ENCODE data around the gene NDUFS5.

The NDUFS5 gene

GRCh38 chr1:39076127-39076798 lies 50.1 kb downstream of the NDUFS5 start:
- no peak for TF ChIP-seq CTCF (IDR thresholded peaks at IDR 0.05; ENCODE audit: extremely low read depth, insufficient read depth, missing control alignments)
- no peak for DNase-seq (ENCODE audit: low spot score)
- in situ Hi-C loops (cut with MboI; ENCODE audit: low pct_unique_long_range_greater_than_20kb, low sequenced_read_pairs, unreplicated experiment), result no loop called here

- no peak for DNase-seq (ENCODE audit: low spot score)
- in situ Hi-C loops (cut with MboI; ENCODE audit: low pct_unique_long_range_greater_than_20kb, low sequenced_read_pairs, unreplicated experiment), result no loop called here
- TF ChIP-seq CTCF (IDR thresholded peaks at IDR 0.05; ENCODE audit: extremely low read depth, insufficient read depth, missing control alignments), result no peak
Observed at GRCh38 chr1:39076799-39077148, 50.6 kb downstream of the NDUFS5 start.

GRCh38 chr1:39080269-39080826 lies 54.2 kb downstream of the NDUFS5 start:
- no peak for TF ChIP-seq CTCF (IDR thresholded peaks at IDR 0.05; ENCODE audit: extremely low read depth, insufficient read depth, missing control alignments)
- DNase-seq (ENCODE audit: low spot score), result peak; percentile 26
- in situ Hi-C loops (cut with MboI; ENCODE audit: low pct_unique_long_range_greater_than_20kb, low sequenced_read_pairs, unreplicated experiment), result no loop called here

GRCh38 chr1:39080831-39081270 lies 54.7 kb downstream of the NDUFS5 start:
- DNase-seq (ENCODE audit: low spot score), result peak; percentile 38
- in situ Hi-C loops (cut with MboI; ENCODE audit: low pct_unique_long_range_greater_than_20kb, low sequenced_read_pairs, unreplicated experiment), result no loop called here
- no peak for TF ChIP-seq CTCF (IDR thresholded peaks at IDR 0.05; ENCODE audit: extremely low read depth, insufficient read depth, missing control alignments)

- TF ChIP-seq CTCF (IDR thresholded peaks at IDR 0.05; ENCODE audit: extremely low read depth, insufficient read depth, missing control alignments), result no peak
- DNase-seq (ENCODE audit: low spot score), result peak; percentile 69
- in situ Hi-C loops (cut with MboI; ENCODE audit: low pct_unique_long_range_greater_than_20kb, low sequenced_read_pairs, unreplicated experiment), result no loop called here
Observed at GRCh38 chr1:39081271-39082009, 55.3 kb downstream of the NDUFS5 start.

GRCh38 chr1:39082010-39082799 lies 56.1 kb downstream of the NDUFS5 start:
- DNase-seq (ENCODE audit: low spot score), result peak; percentile 33
- in situ Hi-C loops (cut with MboI; ENCODE audit: low pct_unique_long_range_greater_than_20kb, low sequenced_read_pairs, unreplicated experiment), result no loop called here
- no peak for TF ChIP-seq CTCF (IDR thresholded peaks at IDR 0.05; ENCODE audit: extremely low read depth, insufficient read depth, missing control alignments)

All from GM13977 (cell line).